Measurements from ENCODE around the gene USP16.
A peak's percentile ranks its signal among the peaks of the same experiment; 100 is the strongest.

Gene USP16

DNA sequence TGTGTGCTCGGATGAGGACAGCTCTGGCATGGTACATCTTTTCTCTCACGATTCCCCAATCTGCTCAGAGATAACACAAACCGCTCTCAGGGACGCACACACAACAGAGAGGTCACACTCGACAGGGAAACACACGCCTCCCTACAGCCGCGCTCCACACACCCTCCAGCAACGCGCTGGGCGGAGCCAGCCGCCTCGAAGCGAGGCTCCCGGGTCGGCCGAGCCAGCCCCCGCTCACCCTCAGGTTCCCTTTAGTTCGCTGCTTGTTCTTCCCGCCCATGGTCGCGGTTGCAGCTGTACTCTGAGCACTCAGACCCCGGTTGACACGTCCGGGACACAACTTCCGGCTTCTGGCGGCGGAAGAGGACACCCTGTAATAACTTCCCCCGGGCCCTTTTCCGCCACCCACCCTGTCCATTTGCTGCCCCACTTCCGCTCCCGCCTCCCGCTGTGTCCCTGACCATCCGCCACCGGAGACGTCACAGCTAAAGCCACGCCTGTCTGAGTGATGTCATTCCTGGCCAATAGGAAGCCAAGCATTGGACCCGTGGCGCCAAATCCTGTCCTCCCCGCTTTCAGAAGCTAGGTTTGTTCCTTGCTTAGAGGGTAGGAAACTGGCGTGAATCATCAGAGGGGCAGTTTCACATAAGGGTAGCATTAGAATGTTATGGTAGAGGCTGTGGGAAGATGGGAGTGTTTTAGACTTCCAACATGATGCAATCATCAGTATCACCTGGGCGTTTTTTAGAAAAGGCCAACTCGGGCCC, 31.8 kb upstream of the USP16 start, which contains the start of gene LTN1:
Gene LTN1 (minus strand): TSS at position 352 of the 767 bp plus-strand sequence. CDS start 72 bp downstream, at position 280.
- in situ Hi-C loops (cut with HindIII; ENCODE audit: low sequenced_read_pairs), result no loop called here
- peak within 1 kb of the TSS; percentile 90 for H3K4me3 ChIP-seq (ENCODE audit: low read depth, low read length)
- TF ChIP-seq CTCF (IDR thresholded peaks at IDR 0.05; ENCODE audit: low read depth, low read length), result no peak
- peak; percentile 99 for DNase-seq (ENCODE audit: low read depth, low spot score)

DNA sequence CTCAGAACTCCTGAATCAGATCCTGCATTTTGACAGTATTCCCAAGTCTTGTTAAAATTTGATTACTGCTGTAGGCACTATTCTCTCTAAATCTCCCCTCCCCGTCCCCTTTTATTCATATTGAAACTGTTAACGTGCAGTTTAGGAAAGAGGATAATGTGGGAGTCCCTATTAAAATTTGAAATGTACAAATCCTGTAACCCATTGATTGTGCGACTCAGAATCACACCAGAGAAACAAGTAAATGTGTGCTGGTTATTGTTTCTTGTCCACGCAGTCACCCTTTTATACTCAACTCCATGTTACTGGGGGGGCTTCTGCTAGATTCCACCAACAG, 31.2 kb upstream of the USP16 start:
- no peak for TF ChIP-seq CTCF (IDR thresholded peaks at IDR 0.05; ENCODE audit: low read depth, low read length)
- in situ Hi-C loops (cut with HindIII; ENCODE audit: low sequenced_read_pairs), result no loop called here
- H3K4me3 ChIP-seq (ENCODE audit: low read depth, low read length), result peak overlapping the region; percentile 90
- no peak for DNase-seq (ENCODE audit: low read depth, low spot score)

DNA sequence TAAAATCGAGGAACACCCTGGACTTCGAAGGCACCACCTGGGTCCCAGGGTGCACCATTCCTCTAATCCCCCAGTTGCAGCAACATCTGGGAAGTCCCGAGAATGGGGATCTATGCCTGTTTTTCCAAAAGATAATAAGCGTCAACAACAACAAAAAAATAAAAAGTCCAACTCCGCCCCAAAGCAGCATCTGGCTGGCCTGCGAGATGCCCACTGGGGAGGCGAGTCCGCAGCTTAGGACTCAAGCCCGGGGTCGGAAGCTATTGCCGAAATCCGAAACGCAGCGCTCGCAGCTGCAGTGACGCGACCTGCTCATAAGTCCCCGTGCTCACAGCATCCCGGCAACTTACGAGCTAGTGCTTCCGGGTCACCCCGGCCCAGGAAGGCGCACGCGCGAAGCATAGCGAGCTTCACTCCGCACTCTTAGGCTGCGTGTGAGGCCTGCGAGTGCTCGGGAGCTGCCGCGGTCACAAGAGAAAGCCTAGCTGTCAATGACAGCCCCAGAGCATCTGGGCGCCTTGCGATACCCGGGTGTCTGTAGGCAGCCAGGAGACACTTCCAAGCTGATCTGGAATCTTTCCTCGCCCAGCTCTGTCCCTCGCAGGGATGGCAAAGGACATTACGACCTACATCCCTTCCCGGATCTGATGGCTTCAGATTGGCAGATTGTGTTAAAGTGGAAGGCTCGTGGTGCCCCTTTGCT, 21.9 kb upstream of the USP16 start:
- TF ChIP-seq CTCF (IDR thresholded peaks at IDR 0.05; ENCODE audit: low read depth, low read length), result no peak
- in situ Hi-C loops (cut with HindIII; ENCODE audit: low sequenced_read_pairs), result no loop called here
- peak overlapping the region; percentile 53 for H3K4me3 ChIP-seq (ENCODE audit: low read depth, low read length)
- DNase-seq (ENCODE audit: low read depth, low spot score), result peak; percentile 97

- no peak for DNase-seq (ENCODE audit: low read depth, low spot score)
- in situ Hi-C loops (cut with HindIII; ENCODE audit: low sequenced_read_pairs), result no loop called here
- no peak overlapping the region for H3K4me3 ChIP-seq (ENCODE audit: low read depth, low read length)
- TF ChIP-seq CTCF (IDR thresholded peaks at IDR 0.05; ENCODE audit: low read depth, low read length), result no peak
Measured at GRCh38 chr21:29005696-29006095, 18.8 kb upstream of the USP16 start.

GRCh38 chr21:29007135-29007534, 17.3 kb upstream of the USP16 start:
- DNase-seq (ENCODE audit: low read depth, low spot score), result no peak
- TF ChIP-seq CTCF (IDR thresholded peaks at IDR 0.05; ENCODE audit: low read depth, low read length), result no peak
- H3K4me3 ChIP-seq (ENCODE audit: low read depth, low read length), result no peak overlapping the region
- in situ Hi-C loops (cut with HindIII; ENCODE audit: low sequenced_read_pairs), result no loop called here

DNA sequence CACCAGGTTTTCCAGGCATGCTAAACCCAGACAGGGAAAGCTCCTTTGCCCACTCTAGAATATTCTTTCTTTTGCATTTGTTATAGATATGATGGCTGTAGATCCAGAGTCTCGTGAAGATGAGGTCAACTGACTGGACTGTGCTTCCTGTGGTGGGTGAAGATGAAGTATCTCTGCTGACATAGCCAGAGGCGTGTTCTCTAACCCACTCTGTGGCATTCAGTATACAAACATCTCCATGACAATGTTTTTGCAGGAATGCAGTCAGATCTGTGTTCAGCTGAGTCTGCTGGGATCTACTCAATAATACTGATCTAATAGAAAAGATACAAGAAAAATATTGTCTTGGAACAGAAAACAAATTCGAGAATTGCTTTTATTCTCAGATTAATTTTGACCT, 16.7 kb upstream of the USP16 start:
- no peak for TF ChIP-seq CTCF (IDR thresholded peaks at IDR 0.05; ENCODE audit: low read depth, low read length)
- in situ Hi-C loops (cut with HindIII; ENCODE audit: low sequenced_read_pairs), result no loop called here
- no peak for DNase-seq (ENCODE audit: low read depth, low spot score)
- H3K4me3 ChIP-seq (ENCODE audit: low read depth, low read length), result no peak overlapping the region

Measured in astrocyte of the spinal cord (primary cell).